PC-9 (cell line): ENCODE measurements around the gene ZFR. TPM values are rescaled to one million over a fixed set of nuclear protein-coding genes. Genes with fewer than 3 reads are reported as not detected.
"Not testable (repeated sequence)": the region's sequence is repeated elsewhere in the genome, so short reads cannot be mapped to it uniquely, and the experiment has no call there.

Source experiments
- BruUV-seq: library from RNA; stranded (reverse); fragments of 400-500 nt; replicated peaks from 2 replicates; lab custom pipeline; 2021; lab: Mats Ljungman, UMichigan
- CTCF ChIA-PET: fragments of 300-600 bp; sonication (Branson Sonifier 250); formaldehyde crosslinking; loops from one replicate; lab custom pipeline; 2022; ENCODE audit warnings: antibody characterized with exemption; lab: Charles Lee
- POLR2A ChIA-PET: fragments of 300-600 bp; sonication (Branson Sonifier 250); formaldehyde crosslinking; loops from one replicate; lab custom pipeline; 2022; ENCODE audit warnings: antibody characterized with exemption; ENCODE audit not compliant: unreplicated experiment; lab: Charles Lee
- DNase-seq, 2 experiments: peaks; one replicate each; pipeline versions ENCODE4 v3.0.0 to v3.0.0-alpha.2; 2015 to 2022; ENCODE audit warnings: mixed read lengths in 1 of 2
- H2AFZ ChIP-seq: fragments of 200-600 bp; sonication (generic); 2 replicates; pipeline ENCODE4 v1.8.1; 2017; ENCODE audit warnings: antibody characterized with exemption
- H3F3A ChIP-seq: fragments of 200-600 bp; sonication (generic); 2 replicates; pipeline ENCODE4 v1.8.1; 2017; ENCODE audit warnings: antibody characterized with exemption, mild to moderate bottlenecking, low read depth; ENCODE audit not compliant: insufficient read depth
- H3K27ac ChIP-seq: fragments of 200-600 bp; sonication (generic); 2 replicates; pipeline ENCODE4 v1.6.1; 2016; ENCODE audit warnings: mixed run types
- H3K27me3 ChIP-seq: fragments of 200-600 bp; sonication (generic); 2 replicates; pipeline ENCODE4 v1.6.1; 2016; ENCODE audit warnings: low read depth, mixed run types; ENCODE audit not compliant: insufficient read depth
- H3K36me3 ChIP-seq: fragments of 200-600 bp; sonication (generic); 2 replicates; pipeline ENCODE4 v1.6.1; 2016; ENCODE audit warnings: low read depth, mixed run types
- H3K4me1 ChIP-seq: fragments of 200-600 bp; sonication (generic); replicated peaks from 2 replicates; pipeline ENCODE4 v1.6.1; 2016; ENCODE audit warnings: mixed run types; ENCODE audit not compliant: insufficient read depth
- H3K4me2 ChIP-seq: fragments of 200-600 bp; sonication (generic); 2 replicates; pipeline ENCODE4 v1.6.1; 2017; ENCODE audit warnings: mixed run types
- H3K4me3 ChIP-seq: fragments of 200-600 bp; sonication (generic); 2 replicates; pipeline ENCODE4 v1.6.1; 2016; ENCODE audit warnings: mixed run types
- H3K79me2 ChIP-seq: fragments of 200-600 bp; sonication (generic); 2 replicates; pipeline ENCODE4 v1.6.1; 2017; ENCODE audit warnings: low read depth, mixed run types
- H3K9me2 ChIP-seq: fragments of 200-600 bp; sonication (generic); 2 replicates; pipeline ENCODE4 v1.8.1; 2017; ENCODE audit warnings: mild to moderate bottlenecking; ENCODE audit not compliant: insufficient read depth
- H3K9me3 ChIP-seq: fragments of 200-600 bp; sonication (generic); 2 replicates; pipeline ENCODE4 v1.8.1; 2016; ENCODE audit warnings: low read depth; ENCODE audit not compliant: insufficient read depth
- H4K20me1 ChIP-seq: fragments of 200-600 bp; sonication (generic); 2 replicates; pipeline ENCODE4 v1.8.1; 2017; ENCODE audit not compliant: insufficient read depth
- CTCF ChIP-seq: fragments of 200-600 bp; sonication (generic); conservative IDR thresholded peaks from 2 replicates; pipeline ENCODE4 v1.6.1; 2017; ENCODE audit warnings: mixed run types, antibody characterized with exemption, mild to moderate bottlenecking, moderate library complexity
- EZH2 ChIP-seq: fragments of 200-600 bp; sonication (generic); IDR thresholded peaks from 2 replicates; pipeline ENCODE4 v1.8.0; 2017; ENCODE audit warnings: antibody characterized with exemption, low read depth
- intact Hi-C: fragments of 100-400 bp; cut with micrococcal nuclease; formaldehyde crosslinking; loops from one replicate; pipeline ENCODE4 v1.10.0; 2022; ENCODE audit not compliant: unreplicated experiment
- total RNA-seq: library from RNA; stranded (reverse); gene quantifications from 2 replicates; pipeline ENCODE4 v1.2.3, GENCODE V29; 2021

The ZFR gene
- total RNA-seq, 1 experiment from 2014 or later, result 69.2 TPM

GRCh38 chr5:32315221-32316014 lies 129.1 kb downstream of the ZFR start:
- Histone ChIP-seq H3K9me2 (no peaks in the 10 kb centered on the region), H3K4me1 (peaks cover 10% of the 10 kb centered on the region), H3K4me2 (no peak overlapping the region), H3K9me3 (no peaks in the 10 kb centered on the region), H3K4me3 (no peak overlapping the region), H4K20me1 (no peaks in the 10 kb centered on the region), H2AFZ (no peak overlapping the region), H3K36me3 (no peaks in the 10 kb centered on the region), H3K27ac (no peak overlapping the region), H3K27me3 (no peaks in the 10 kb centered on the region), H3F3A (peaks cover 8% of the 10 kb centered on the region; the same call in 1 of the 2 replicates), H3K79me2 (peaks cover 16% of the 10 kb centered on the region)
- no TSS peak for BruUV-seq
- POLR2A ChIA-PET, result no interaction called here
- DNase-seq, result peak in 1 of 2 experiments; percentile 29
- TF ChIP-seq CTCF (no peak), EZH2 (no peak)
- intact Hi-C loops, result loop anchor here (10.0 kb wide), 2 partner anchors 269 to 389 kb away; partner anchors contain the start of gene SUB1
- CTCF ChIA-PET, result no interaction called here

GRCh38 chr5:32314658-32315057 lies 129.9 kb downstream of the ZFR start:
- Histone ChIP-seq H3K9me2 (no peaks in the 10 kb centered on the region), H4K20me1 (no peaks in the 10 kb centered on the region), H3K4me1 (peaks cover 10% of the 10 kb centered on the region), H3K9me3 (no peaks in the 10 kb centered on the region), H3K27me3 (no peaks in the 10 kb centered on the region), H3K4me3 (no peak overlapping the region; the same call in 1 of the 2 replicates), H2AFZ (no peak overlapping the region), H3K36me3 (no peaks in the 10 kb centered on the region), H3K27ac (no peak overlapping the region), H3K79me2 (peaks cover 24% of the 10 kb centered on the region), H3F3A (peaks cover 8% of the 10 kb centered on the region; the same call in 1 of the 2 replicates), H3K4me2 (no peak overlapping the region)
- DNase-seq, result peak in 1 of 2 experiments; percentile 25
- intact Hi-C loops, result loop anchor here (10.0 kb wide), 2 partner anchors 270 to 390 kb away; partner anchors contain the start of gene SUB1
- no TSS peak for BruUV-seq
- TF ChIP-seq CTCF (no peak), EZH2 (no peak)
- POLR2A ChIA-PET, result no interaction called here
- CTCF ChIA-PET, result no interaction called here

DNA sequence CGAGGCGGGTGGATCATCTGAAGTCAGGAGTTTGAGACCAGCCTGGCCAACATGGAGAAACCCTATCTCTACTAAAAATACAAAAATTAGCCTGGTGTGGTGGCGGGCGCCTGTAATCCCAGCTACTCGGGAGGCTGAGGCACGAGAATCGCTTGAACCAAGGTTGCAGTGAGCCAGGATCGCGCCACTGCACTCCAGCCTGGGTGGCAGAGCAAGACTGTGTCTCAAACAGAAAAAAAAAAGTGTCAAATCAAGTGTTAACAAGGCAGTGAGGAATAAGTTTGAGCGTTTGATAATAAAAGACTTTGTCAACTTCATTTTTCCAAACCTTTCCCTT lies 130.4 kb downstream of the ZFR start:
- POLR2A ChIA-PET, result interaction anchor here (0.6 kb wide), 1 partner anchor 140 kb away, joined by 3 read pairs; the partner anchor contains the start of gene GOLPH3
- H3F3A ChIP-seq, DNase-seq, BruUV-seq, H4K20me1 ChIP-seq, H3K27ac ChIP-seq, H3K36me3 ChIP-seq, H3K4me1 ChIP-seq, H3K27me3 ChIP-seq, H3K9me3 ChIP-seq, H3K9me2 ChIP-seq: not testable (repeated sequence)
- H3K4me2 ChIP-seq, result peak overlapping the region; percentile 74
- CTCF ChIA-PET, result interaction anchor here (0.6 kb wide), 1 partner anchor 72 kb away, joined by 3 read pairs; no protein-coding TSS in a partner anchor
- peak overlapping the region; percentile 94; the same call in 1 of the 2 replicates for H2AFZ ChIP-seq
- intact Hi-C loops, result loop anchor here (10.0 kb wide), 2 partner anchors 271 to 391 kb away; partner anchors contain the start of gene SUB1
- peaks cover 27% of the 10 kb centered on the region for H3K79me2 ChIP-seq
- H3K4me3 ChIP-seq, result peak overlapping the region; percentile 68; the same call in 1 of the 2 replicates
